GM21576 (cell line): ENCODE data around the gene GPC2.
"Not testable (repeated sequence)": the region's sequence is repeated elsewhere in the genome, so short reads cannot be mapped to it uniquely, and the experiment has no call there.

Experiments used
- ATAC-seq: cut with Tn5 transposase; IDR thresholded peaks from one replicate; pipeline ENCODE4 v1.9.1; 2021; ENCODE audit warnings: mild to moderate bottlenecking, moderate library complexity; ENCODE audit not compliant: unreplicated experiment

Gene GPC2

DNA sequence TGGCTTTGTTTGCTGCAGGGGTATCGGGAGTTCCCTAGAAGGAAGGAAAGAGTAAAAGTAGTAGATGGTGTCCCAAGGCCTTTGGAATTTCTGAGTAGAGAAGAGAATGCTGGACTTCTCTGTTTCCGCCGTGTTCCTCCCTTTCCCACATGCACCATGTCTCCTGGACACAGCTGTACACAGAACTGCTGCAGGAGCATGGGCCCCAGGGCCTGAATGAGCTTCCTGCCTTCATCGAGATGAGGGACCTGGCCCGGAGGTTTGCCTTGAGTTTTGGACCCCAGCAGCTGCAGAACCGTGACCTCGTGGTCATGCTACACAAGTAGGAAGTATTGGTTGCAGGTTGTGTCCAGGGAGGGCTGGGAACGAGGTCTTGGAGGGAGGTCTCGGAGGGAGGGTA, 27.3 kb upstream of the GPC2 start:
- no peak for ATAC-seq

DNA sequence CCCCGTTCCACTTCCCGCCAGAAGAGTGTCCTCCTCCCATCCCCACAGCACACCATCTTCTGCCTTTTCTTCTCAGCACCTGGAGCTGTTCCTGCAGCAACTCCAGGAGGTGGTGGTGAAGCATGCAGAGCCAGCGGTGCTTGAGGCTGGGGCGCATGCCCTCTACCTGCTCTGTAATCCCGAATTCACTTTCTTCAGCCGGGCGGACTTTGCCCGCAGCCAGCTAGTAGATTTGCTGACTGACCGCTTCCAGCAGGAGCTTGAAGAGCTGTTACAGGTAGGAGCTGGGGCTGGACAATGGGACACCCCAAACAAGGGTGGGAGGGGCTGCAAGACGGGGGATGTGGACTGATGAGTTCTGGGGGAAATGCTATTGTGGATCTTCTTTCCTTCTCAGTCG, 23.5 kb upstream of the GPC2 start:
- ATAC-seq, result no peak

DNA sequence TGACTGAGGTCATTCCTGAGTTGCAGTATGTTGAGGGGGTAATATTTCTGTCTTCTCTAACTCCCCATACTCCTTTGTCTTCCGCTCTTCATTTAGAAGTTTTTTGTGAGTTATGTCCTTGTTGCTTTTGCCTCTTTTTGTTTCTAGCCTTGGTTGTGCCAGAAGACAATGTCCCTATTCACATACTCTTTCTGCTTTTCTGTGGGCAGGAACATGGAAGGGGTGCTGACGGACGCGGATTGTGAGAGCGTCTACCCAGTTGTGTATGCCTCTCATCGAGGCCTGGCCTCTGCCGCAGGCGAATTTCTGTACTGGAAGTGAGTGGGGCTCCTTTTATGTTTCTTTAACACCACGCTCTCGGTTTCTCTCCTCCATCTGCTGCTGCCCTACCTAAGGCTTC, 21.1 kb upstream of the GPC2 start:
- ATAC-seq, result no peak

DNA sequence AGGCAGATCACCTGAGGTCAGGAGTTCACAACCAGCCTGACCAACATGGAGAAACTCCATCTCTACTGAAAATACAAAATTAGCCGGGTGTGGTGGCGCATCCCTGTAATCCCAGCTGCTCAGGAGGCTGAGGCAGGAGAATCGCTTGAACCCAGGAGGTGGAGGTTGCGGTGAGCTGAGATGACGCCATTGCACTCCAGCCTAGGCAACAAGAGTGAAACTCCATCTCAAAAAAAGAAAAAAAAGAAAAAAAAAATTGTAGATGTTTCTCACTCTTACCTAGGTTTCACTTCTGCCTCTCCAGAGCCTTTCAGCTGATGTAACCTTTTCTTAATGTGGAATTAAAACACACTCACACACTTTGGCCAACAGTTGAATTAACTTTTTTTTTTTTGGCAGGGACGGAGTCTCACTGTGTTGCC, 18.7 kb upstream of the GPC2 start:
- ATAC-seq, result not testable (repeated sequence)

DNA sequence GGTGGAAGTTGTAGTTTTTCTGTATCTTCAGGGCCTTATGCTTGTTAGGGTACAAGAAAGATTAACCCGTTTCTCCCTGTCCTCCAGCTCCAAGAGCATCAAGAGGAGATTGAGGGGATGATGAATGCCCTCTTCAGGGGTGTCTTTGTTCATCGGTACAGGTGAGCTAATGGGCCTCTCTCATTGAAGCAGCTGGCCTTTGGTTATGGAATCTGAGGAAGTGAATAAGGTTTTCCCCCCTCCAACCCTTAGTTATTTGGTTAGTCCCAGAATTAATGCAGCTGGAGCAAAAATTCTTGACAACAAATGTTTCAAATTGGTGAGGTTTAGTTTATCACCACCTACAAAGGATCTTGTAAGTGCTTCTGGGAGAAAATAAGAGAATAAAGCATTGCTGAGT, 18.0 kb upstream of the GPC2 start:
- no peak for ATAC-seq

DNA sequence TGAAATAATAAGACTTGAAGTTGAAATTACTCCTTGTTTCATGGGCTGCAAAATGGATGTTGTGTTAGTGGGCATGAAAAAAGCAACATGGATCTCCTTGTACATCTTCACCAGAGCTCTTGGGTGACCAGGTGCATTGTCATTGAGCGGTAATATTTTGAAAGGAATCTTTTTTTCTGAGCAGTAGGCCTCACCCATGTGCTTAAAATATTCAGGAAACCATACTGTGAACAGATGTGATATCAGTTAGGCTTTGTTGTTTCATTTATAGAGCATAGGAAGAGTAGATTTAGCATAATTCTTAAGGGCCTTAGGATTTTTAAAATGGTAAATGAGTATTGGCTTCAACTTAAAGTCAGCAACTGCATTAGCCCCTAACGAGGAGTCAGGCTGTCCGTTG, 15.8 kb upstream of the GPC2 start:
- ATAC-seq, result no peak

DNA sequence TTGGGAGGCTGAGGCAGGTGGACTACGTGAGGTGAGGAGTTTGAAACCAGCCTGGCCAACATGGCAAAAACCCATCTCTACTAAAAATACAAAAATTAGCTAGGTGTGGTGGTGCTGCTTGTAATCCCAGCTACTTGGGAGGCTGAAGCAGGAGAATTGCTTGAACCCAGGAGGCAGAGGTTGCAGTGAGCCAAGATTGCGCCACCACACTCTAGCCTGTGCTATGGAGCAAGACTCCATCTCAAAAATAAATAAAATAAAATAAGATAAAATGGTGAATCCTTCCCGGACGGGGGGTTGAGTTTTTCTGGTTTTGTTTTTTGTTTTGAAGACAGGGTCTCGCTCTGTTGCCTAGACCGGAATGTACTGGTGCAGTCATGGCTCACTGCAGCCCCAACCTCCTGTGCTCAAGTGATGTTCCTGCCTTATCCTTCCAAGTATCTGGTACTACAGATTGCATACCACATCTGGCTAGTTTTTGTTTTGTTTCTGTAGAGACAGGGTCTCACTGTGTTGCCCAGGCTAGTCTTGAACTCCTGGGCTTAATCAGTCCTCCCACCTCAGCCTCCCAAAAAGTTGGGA, 15.2 kb upstream of the GPC2 start:
- not testable (repeated sequence) for ATAC-seq

DNA sequence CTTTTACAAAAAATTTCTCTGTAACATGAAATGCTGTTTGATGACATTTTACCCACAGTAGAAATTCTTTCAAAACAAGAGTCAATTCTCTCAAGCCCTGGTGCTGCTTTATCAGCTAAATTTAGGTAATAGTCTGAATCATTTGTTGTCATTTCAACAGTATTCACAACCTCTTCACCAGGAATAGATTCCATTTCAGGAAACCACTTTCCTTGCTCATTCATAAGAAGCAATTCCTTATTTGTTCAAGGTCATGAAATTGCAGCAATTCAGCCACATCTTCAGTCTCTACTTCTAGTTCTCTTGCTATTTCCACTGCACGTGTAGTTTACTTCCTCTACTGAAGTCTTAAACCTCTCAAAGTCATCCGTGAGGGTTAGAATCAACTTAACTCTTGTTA, 14.6 kb upstream of the GPC2 start:
- ATAC-seq, result no peak

DNA sequence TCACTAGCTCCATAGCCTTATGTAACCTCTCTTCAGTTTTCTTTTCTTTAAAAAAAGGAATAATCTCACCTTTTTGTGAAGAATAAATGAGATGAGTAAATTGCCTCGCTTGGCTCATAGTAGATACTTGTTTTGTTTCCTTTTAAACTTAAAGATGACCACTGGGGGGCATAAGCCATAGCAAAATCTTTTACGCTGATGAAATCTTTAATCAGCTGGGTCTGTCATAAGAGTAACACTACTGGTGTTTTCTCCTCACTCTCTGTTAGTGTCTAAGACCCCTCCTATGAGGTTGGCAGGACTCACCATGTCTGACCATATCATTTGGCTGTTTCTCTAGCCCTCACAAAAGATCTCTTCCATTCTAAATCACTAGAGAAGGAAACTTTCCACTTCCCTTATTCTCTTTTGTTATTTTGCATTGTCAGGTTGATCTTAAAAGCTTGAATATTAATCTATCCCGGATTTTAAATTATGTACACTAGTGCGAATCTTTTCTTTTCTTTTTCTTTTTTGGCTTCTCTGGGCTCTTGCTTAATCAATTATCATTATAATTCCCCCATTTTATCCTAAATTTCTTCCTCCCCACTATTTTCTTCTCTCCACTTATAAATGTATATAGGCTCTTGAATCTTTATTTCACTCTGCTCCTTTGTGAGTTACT, 13.0 kb upstream of the GPC2 start:
- ATAC-seq, result no peak

DNA sequence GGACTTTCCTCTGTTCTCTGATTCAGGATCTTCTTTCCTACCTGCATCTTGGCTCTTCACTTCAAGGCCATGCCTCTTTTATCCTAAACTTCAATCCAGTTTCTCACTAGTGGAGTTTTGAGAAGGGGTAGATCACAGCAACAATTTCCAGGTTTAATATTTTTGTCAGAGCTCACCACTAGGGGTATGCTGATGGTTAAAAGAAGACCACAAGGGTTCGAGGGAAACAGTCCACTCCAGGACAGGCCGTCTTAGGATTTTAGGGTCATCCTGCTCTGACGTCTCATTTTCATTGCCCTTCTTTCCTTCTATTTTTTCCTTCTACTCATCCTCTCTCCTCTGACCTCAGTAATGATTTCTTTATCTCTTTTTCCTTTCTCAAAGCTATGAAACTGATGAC, 11.9 kb upstream of the GPC2 start:
- ATAC-seq, result no peak

DNA sequence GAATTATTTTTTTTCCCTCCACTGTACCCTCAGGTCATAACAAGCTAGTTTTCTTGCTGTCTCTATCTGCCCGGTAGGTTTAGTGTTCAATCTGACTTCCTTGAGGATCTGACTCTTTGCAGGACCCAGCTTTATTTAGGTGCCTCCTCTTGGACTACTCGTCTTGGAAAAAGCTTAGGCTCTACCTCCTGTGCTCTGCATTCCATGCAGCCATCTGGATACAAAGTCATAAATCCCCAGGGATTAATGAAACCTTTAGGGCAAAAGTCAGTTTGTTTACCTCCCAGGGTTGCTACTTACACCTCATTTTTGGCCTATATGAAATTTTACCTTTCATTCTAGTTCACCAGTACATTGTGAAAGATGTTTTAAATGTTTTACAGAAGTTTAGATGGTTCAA, 8.5 kb upstream of the GPC2 start:
- ATAC-seq, result no peak

DNA sequence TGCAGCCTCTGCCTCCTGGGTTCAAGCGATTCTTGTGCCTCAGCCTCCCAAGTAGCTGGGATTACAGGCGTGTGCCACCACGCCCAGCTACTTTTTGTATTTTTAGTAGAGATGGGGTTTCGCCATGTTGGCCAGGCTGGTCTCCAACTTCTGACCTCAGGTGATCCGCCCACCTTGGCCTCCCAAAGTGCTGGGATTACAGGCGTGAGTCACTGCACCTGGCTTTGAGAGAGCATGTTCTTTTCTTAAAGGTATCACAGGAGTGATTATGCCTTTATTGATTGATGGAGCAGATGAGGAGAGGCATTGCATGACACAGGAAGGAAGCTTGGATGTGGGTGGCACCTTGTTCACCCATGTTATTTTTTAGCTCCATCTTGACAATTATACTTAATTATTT, 5.9 kb upstream of the GPC2 start:
- not testable (repeated sequence) for ATAC-seq

DNA sequence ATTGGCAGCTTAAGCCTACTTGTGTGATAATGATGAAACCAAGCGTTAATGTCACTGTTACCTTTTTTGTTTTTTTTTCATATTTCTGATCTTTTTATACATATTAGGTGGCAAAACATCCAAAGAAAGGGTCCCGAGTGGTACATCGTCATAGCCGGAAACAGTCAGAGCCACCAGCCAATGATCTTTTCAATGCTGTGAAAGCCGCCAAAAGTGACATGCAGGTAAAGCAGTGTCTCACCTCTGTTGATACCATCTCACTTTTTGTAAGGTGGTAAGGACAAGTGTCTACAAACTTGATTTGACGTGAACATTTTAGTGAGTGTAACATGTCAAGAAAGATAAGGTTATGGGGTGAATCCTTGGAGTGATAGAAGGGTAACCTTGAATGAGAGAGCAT, 5.4 kb upstream of the GPC2 start:
- not testable (repeated sequence) for ATAC-seq

DNA sequence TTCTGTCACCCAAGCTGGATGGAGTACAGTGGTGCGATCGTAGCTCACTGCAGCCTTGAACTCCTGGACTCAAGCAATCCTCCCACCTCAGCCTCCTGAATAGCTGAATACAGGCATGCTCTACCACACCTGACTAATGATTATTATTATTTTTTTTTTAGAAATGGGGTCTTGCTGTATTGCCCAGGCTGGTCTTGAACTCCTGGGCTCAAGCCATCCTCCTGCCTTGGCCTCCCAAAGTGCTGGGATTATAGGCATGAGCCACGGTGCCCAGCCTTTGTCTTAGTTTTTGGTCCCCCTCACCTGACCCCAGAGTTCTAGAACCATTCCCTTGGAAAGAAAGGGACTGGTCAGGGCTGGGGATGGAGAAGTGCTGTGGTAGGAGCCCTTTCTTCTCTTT, 2.9 kb upstream of the GPC2 start:
- ATAC-seq, result not testable (repeated sequence)

DNA sequence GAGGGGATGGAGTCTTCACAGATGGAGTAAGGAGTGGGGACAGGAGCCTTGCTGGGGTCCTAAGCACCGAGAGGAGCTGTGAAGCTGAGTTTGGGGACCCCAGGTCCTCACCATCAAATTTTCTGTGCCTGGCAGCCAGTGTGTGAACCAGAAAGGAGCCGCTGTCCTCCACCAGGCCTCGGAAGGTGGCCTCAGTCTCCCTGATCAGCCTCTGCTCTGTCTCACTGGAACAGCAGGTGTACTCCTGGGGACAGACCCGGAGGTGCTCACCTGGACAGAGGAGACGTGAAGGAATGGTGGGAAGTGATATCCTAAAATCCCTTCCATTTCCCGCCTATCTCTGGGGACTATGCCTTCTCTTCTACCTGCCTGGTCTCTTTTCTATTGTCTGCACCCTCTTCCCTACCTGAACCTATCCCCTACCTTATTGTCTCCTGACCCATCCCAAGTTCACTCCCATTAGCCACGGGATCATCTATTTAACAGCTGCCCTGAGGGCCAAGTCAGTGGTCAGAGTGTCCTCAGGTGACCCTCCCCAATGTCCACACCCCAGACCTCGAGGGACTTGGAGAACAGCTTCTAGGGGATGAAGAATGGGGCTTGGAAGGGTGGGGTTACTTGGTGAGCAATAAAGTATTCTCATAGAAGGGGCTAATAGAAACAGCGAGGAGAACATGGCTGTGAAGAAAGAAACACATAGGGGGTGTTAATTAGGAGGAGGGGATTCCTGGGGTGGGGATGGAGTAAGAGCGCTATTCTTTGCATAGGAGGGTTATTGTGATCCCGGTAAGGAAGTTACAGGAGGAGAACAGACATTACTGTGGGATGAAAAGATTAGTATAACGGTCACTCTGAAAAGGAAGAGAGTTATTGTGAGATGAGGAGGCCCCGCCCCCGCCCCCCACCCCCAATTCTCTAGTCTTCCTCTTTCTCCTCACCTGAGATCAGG, 811 bp downstream of the GPC2 start:
- no peak for ATAC-seq

DNA sequence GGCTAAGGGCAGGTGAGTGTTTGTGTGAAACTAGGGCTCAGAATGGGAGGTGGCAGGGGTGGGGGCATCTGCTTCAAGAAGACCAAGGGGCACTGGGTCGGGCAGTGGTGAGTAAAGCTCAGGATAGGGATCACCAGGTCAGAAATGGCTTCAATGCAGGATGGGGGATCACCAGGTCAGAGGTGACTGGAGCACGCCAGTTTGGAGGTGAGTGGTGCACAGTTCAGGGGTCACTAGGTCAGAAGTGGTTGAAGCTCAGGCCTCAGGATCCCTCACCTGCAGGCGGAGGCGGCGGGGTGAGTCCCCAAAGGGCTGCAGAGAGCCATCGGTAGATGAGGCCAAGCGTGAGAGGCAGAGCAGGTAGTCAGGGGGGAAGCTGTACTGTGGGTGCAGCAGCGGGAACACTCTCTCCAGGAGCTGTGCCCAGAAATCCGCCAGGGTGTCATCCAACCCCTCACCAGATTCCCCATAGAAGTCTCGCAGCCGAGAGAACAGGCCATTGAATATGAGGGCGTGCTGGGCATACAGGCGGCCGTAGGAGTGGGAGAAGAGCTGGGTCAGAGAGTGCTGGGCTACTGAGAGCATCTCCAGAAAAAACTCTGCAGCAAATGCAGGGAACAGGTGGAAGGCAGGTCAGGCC, 1.8 kb downstream of the GPC2 start:
- ATAC-seq, result no peak

DNA sequence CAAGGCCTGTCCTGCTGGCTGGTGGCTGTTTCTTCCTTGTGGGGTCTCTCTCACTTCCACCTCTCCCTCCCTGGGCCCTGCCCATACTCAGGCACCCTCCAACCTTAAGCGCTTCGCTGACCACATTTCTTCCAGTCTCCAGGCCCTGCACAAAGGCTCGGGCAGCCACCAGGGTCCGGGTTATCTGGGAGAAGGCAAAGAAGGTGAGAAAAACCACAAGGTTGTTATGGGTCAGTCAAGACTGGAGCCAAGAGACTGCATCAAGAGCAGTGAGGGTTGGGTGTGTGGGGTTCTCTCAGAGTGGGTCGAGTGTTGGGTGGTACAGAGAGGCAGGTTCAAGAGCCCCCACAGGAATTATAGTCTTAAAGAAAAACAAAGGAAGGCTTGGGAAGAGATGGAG, 2.6 kb downstream of the GPC2 start:
- no peak for ATAC-seq

DNA sequence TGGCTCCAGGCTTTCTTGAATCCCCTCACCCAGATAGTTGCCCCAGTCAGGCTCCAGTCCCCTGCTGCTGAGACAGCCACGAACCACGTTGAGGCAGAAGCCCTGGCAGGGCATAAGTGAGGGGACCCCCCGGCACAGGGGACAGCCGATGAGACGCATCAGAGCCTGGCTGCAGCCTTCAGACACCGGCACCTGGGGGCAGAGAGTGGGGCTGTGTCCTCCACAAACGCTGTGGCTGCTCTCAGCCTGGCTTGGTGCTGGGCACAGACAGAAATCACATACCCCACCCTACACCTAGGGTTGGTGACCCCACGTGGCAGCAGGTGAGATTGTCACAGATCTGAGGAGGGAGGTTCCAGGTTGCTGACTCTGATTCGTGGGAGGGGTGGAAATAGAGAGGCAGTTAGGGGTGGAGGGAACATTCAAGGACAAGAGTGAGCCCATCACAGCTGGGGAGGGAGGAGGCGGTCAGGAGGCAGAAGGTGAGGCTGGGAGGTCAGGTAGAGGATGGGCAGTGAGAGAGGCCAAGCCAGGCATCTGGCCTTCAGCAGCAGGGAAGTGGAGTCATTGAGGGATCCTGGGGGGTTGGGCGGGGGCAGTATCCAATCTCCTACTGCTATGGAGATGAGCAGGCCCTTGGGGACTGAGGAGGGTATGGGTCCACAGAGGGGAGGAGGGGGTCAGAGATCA, 3.2 kb downstream of the GPC2 start:
- no peak for ATAC-seq

DNA sequence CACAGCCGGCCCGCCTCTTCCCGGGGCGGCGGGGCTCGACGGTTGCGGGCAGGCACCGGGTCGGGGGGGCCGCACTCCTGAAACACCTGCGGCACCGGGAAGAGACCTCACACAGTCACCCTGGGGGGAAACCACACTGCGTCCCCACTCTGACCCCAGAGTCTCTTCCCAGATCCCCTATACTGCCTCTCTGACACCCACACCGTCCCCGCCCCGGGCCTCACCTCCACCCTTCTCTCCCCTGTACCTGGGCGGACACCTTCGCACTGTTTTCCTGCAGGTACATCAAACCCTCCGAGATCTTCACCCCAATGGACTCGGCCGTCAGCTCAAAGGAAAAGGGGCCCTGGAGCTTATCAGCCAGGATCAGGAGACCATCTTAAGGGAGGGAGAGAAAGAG, 5.3 kb downstream of the GPC2 start:
- ATAC-seq, result no peak

DNA sequence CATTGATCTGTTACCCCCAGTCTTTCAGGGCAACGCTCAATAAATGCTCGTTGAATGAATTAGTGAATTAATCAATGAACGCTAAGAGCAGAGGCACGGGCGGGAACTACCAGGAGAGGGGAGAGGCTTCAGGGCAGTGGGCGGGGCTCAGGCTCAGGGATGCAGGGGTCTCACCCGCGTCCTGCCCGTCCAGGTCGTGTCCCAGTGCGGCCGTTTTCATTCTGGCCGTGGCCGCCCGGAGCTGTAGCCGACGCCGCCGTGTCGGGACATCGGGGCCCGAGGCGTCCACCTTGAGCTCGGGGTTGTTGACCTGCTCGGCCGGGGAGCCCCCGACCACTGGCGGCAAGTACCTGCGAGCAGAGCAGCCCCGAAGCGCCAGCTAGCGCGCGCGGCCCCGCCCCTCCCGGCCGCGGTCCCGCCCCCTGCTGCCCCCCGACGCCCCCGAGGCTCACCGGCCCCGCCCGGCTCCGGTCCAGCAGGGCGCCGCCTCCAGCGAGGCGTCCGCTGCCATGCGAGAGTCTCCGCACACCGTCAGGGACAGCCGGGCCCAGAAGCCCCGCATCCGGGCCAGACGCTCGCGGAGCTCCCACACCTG, 6.0 kb downstream of the GPC2 start:
- ATAC-seq, result no peak
